ENCODE data around the gene MMP24.

Gene MMP24

DNA sequence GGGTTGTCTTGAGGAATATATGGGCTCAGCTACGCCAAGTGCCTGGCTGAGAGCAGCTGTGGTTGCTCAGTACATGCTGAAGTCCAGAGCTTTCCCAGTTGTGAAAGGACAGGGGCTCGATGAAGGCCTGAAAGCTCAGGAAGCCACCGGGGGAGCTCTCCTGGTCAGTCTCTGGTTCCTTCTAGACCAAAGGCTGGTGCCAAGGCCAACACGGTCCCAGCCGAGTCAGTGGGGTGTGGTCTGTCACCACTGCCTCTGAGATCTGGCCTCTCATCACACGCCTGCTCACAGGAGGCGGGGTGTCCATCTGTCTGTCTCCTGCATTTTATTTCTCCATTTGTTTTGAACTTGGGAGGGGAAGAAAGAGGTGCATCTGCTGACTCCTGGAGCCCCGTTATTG lies 70.7 kb downstream of the MMP24 start:
- Histone ChIP-seq H3K27me3 (ENCODE audit: insufficient read depth, poor library complexity, severe bottlenecking) (no peaks in the 10 kb centered on the region), H3K36me3 (ENCODE audit: low read depth) (no peaks in the 10 kb centered on the region), H3K9me3 (ENCODE audit: severe bottlenecking) (no peaks in the 10 kb centered on the region), H3K4me1 (ENCODE audit: insufficient read depth, poor library complexity, severe bottlenecking) (peaks cover 11% of the 10 kb centered on the region), H3K4me3 (ENCODE audit: severe bottlenecking) (no peak overlapping the region), H3K27ac (ENCODE audit: poor library complexity, severe bottlenecking) (no peak overlapping the region)
- TF ChIP-seq, protein P1, sequence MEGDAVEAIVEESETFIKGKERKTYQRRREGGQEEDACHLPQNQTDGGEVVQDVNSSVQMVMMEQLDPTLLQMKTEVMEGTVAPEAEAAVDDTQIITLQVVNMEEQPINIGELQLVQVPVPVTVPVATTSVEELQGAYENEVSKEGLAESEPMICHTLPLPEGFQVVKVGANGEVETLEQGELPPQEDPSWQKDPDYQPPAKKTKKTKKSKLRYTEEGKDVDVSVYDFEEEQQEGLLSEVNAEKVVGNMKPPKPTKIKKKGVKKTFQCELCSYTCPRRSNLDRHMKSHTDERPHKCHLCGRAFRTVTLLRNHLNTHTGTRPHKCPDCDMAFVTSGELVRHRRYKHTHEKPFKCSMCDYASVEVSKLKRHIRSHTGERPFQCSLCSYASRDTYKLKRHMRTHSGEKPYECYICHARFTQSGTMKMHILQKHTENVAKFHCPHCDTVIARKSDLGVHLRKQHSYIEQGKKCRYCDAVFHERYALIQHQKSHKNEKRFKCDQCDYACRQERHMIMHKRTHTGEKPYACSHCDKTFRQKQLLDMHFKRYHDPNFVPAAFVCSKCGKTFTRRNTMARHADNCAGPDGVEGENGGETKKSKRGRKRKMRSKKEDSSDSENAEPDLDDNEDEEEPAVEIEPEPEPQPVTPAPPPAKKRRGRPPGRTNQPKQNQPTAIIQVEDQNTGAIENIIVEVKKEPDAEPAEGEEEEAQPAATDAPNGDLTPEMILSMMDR (IDR thresholded peaks at IDR 0.05; ENCODE audit: poor library complexity, severe bottlenecking), result no peak
- DNase-seq (ENCODE audit: low spot score), result no peak
- ATAC-seq (ENCODE audit: low read depth), result peak; percentile 17

DNA sequence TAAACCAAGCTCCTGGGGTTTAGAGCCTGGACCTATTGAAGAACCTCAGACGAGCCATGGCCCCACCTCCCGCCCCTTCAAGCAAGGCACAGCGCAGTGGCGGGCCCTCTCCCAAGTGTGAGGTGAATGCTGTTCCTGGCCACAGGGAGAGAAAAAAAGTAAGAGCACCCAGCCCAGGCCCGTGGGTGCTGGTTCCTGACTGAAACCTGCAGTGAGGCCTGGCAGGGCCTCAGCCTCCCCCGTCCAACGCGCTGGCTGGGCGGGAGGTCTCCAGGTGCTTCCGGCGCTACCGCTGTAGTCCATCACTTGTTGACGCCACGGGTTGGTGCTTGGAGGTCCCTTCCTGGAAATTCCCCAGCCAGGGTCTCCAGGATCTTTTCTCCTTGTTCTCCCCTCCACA lies 71.2 kb downstream of the MMP24 start:
- no peak for DNase-seq (ENCODE audit: low spot score)
- H3K9me3 ChIP-seq (ENCODE audit: severe bottlenecking), result no peaks in the 10 kb centered on the region
- no peak for ATAC-seq (ENCODE audit: low read depth)
- no peak overlapping the region for H3K27ac ChIP-seq (ENCODE audit: poor library complexity, severe bottlenecking)
- no peaks in the 10 kb centered on the region for H3K36me3 ChIP-seq (ENCODE audit: low read depth)
- H3K4me3 ChIP-seq (ENCODE audit: severe bottlenecking), result no peak overlapping the region
- no peaks in the 10 kb centered on the region for H3K27me3 ChIP-seq (ENCODE audit: insufficient read depth, poor library complexity, severe bottlenecking)
- TF ChIP-seq, protein P1 (IDR thresholded peaks at IDR 0.05; ENCODE audit: poor library complexity, severe bottlenecking), result no peak
- H3K4me1 ChIP-seq (ENCODE audit: insufficient read depth, poor library complexity, severe bottlenecking), result peaks cover 16% of the 10 kb centered on the region

DNA sequence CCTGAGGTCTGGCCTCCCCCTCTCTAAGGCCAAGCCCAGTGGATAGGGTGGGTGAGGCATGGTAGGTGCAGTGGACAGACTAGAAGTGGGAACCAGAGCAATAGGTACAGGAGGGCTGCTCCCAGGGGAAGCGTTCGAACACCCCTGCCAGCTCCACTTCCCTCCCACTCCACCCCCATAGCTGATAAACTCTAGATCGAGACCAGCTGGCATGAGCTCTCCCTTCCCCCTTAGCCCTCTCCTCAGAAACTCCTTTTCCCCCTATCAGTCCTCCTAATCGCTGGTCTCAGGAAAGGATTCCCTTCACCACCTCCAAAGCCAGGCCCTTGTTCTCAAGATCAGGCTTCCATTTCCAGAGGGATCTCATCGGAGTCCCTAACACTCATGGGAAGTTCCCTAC lies 71.8 kb downstream of the MMP24 start:
- no peak for ATAC-seq (ENCODE audit: low read depth)
- TF ChIP-seq, protein P1 (IDR thresholded peaks at IDR 0.05; ENCODE audit: poor library complexity, severe bottlenecking), result no peak
- H3K4me3 ChIP-seq (ENCODE audit: severe bottlenecking), result no peak overlapping the region
- H3K9me3 ChIP-seq (ENCODE audit: severe bottlenecking), result no peaks in the 10 kb centered on the region
- peaks cover 22% of the 10 kb centered on the region for H3K4me1 ChIP-seq (ENCODE audit: insufficient read depth, poor library complexity, severe bottlenecking)
- H3K27me3 ChIP-seq (ENCODE audit: insufficient read depth, poor library complexity, severe bottlenecking), result no peaks in the 10 kb centered on the region
- H3K27ac ChIP-seq (ENCODE audit: poor library complexity, severe bottlenecking), result no peak overlapping the region
- H3K36me3 ChIP-seq (ENCODE audit: low read depth), result peaks cover 2% of the 10 kb centered on the region
- no peak for DNase-seq (ENCODE audit: low spot score)

DNA sequence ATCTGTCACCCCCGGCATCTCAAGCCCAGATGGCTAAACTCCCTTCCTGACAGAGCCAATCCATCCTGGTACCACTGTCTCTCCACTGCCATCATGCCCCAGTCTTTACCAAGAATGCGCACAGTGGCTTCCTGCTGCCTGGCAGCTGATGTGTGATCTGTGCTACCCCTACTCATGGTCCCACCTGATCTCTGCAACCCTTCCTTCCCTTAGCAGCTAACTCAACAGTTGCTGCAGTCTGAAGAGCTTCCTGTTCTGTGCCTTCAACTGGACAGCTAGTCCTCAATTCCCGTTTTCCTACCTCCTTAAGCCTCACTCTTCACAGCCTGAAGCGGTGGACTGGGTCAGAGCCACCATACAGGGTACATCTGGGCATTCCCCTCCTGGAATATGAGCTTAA lies 73.3 kb downstream of the MMP24 start:
- H3K4me1 ChIP-seq (ENCODE audit: insufficient read depth, poor library complexity, severe bottlenecking), result peaks cover 35% of the 10 kb centered on the region
- TF ChIP-seq, protein P1 (IDR thresholded peaks at IDR 0.05; ENCODE audit: poor library complexity, severe bottlenecking), result no peak
- H3K27ac ChIP-seq (ENCODE audit: poor library complexity, severe bottlenecking), result no peak overlapping the region
- no peak overlapping the region for H3K4me3 ChIP-seq (ENCODE audit: severe bottlenecking)
- DNase-seq (ENCODE audit: low spot score) (no peak), ATAC-seq (ENCODE audit: low read depth) (no peak)
- H3K9me3 ChIP-seq (ENCODE audit: severe bottlenecking), result no peaks in the 10 kb centered on the region
- H3K27me3 ChIP-seq (ENCODE audit: insufficient read depth, poor library complexity, severe bottlenecking), result no peaks in the 10 kb centered on the region
- peaks cover 11% of the 10 kb centered on the region for H3K36me3 ChIP-seq (ENCODE audit: low read depth)

DNA sequence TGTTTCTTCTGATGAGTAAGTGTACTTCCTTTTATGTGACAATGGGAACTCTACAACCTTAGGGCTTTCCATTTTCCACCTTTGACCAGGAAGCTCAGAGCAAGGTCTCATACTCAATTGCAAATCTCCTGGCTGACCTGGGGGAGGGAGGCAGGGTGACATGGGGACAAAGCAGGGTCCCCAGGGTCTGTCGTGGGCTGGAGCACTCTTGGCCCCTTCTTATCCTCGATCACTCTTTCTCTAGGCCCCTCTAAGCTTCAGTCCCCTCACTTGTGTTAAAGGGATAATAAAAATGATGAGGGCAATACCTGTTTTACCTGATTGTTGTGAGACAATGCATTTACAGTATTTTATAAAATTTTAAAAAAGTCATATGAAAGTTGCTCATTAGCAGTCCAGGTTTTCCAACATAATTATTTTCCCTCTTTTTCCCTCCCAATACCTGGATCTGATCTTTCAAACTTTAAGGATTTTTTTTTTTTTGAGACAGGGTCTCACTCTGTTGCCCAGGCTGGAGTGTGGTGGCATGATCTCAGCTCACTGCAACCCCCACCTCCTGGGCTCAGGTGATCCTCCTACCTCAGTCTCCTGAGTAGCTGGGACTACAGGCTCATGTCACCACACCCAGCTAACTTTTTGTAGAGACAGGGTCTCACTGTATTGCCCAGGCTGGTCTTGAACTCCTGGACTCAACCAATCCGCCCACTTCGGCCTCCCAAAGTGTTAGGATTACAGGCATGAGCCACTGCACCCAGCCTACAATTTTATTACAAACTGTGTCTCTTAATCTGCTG lies 74.2 kb downstream of the MMP24 start:
- Histone ChIP-seq H3K27me3 (ENCODE audit: insufficient read depth, poor library complexity, severe bottlenecking) (no peaks in the 10 kb centered on the region), H3K4me3 (ENCODE audit: severe bottlenecking) (no peak overlapping the region), H3K9me3 (ENCODE audit: severe bottlenecking) (no peaks in the 10 kb centered on the region), H3K4me1 (ENCODE audit: insufficient read depth, poor library complexity, severe bottlenecking) (peaks cover 44% of the 10 kb centered on the region), H3K36me3 (ENCODE audit: low read depth) (peaks cover 18% of the 10 kb centered on the region), H3K27ac (ENCODE audit: poor library complexity, severe bottlenecking) (peak overlapping the region; percentile 99)
- ATAC-seq (ENCODE audit: low read depth) (no peak), DNase-seq (ENCODE audit: low spot score) (peak; percentile 60)
- TF ChIP-seq, protein P1 (IDR thresholded peaks at IDR 0.05; ENCODE audit: poor library complexity, severe bottlenecking), result no peak

All from RWPE2 (cell line).